ENCODE data around the gene NSG1.

The NSG1 gene

DNA sequence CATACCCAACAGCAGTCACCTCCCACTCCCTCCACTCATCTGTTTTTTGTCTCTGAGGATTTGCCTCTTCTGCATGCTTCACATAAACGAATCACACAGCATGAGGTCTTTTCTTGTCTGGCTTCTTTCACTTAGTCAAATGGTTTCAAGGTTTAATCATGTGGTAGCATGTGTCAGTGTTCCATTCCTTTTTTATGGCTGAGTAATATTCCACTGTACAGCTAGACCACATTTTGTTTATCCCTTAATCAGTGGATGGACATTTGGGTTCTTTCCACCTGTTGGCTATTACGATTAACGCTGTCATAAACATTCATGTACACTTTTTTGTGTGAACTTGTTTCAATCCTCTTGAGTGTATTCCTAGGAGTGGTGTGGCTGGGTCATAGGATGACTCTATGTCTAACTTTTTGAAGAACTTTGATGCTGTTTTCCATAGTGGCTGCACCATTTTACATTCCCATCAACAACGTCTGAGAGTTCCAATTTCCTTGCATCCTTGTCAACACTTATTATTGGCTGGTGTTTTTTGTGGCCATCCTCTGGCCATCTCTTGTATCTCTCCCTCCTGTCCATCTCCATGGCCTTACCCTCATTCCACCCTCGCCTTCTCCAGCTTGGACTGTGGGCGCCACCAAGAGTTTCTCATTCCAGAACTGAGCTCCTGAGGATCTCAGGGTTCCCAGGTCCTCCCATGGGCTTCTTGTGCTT, 12.4 kb upstream of the NSG1 start:
- DNase-seq = no peak

DNA sequence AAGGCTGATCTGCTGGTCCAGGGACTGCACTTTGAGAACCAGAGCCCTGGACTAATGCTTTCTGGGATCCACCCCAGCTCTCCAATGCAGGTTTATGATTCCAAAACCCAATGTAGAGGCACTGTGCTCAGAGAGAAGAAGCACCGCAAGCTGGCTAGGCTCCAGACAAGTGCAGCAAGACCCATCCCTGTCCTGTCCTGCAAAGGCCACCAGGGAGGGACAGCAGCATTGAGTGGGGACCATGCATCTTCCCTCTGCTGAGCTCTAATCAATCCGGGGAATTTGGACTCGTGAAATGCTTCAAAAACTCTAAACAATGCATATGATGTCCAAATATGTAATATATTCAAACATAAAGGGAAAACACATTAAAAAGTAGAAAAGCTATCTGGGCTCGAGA, 10.8 kb upstream of the NSG1 start:
- no peak for DNase-seq

DNA sequence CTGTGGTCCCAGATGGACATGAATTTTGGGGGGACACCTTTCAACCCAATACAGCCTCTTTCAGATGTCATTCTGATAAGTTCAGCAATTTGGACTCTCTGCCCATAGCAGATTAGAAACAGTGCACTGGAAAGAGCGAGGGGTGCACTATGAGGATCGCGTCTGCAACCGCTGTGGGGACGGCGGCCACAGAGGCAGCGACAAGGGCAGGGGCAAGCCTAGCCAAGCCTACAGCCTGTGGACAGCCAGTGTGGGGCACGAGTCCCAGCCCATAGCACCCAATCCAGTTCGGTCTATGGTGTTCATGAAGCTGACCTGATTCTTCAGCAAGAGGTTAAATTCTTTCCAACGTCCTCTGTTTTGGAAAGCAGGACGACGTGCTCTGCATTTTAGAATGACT, 9.7 kb upstream of the NSG1 start:
- no peak for DNase-seq

- no peak for DNase-seq
These were observed 9.0 kb upstream of the NSG1 start for GRCh38 chr4:4377732-4378460.

- no peak for DNase-seq
These were observed 7.3 kb upstream of the NSG1 start for GRCh38 chr4:4379540-4380087.

- no peak for DNase-seq
These were observed 3.8 kb upstream of the NSG1 start for GRCh38 chr4:4383085-4383484.

- no peak for DNase-seq
These were observed 2.1 kb upstream of the NSG1 start for GRCh38 chr4:4384837-4385236.

- no peak for DNase-seq
These were observed 1.1 kb upstream of the NSG1 start for GRCh38 chr4:4385729-4386295.

- DNase-seq = no peak
These were observed 586 bp upstream of the NSG1 start for GRCh38 chr4:4386296-4386735.

GRCh38 chr4:4387531-4388310, 819 bp downstream of the NSG1 start:
- no peak for DNase-seq

DNA sequence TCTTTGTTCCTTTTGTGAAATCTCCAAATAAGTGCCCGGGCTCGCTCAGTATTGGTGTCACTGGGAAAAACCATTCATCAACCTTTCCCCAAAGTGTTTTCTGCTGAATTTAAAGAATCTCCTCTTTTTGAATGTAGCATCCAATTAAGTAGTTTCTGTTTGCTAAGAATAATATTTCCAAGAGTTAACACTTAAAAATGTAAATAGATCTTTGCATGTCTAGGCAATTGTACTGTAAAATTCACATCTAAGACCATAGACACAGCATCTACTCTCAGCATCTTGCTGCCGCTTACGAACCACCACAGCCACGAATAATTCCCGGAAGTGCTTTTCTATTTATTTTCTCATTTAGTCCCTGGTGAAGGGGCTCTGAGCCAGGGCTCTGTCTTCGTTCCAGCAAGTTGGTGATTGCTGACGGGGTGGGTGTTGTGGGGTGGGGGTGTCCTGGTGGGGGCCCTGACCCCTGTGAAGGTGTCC, 1.4 kb downstream of the NSG1 start:
- DNase-seq = no peak

GRCh38 chr4:4388836-4389575, 2.1 kb downstream of the NSG1 start:
- DNase-seq = no peak

- no peak for DNase-seq
These were observed 3.1 kb downstream of the NSG1 start for GRCh38 chr4:4390046-4390445.

DNA sequence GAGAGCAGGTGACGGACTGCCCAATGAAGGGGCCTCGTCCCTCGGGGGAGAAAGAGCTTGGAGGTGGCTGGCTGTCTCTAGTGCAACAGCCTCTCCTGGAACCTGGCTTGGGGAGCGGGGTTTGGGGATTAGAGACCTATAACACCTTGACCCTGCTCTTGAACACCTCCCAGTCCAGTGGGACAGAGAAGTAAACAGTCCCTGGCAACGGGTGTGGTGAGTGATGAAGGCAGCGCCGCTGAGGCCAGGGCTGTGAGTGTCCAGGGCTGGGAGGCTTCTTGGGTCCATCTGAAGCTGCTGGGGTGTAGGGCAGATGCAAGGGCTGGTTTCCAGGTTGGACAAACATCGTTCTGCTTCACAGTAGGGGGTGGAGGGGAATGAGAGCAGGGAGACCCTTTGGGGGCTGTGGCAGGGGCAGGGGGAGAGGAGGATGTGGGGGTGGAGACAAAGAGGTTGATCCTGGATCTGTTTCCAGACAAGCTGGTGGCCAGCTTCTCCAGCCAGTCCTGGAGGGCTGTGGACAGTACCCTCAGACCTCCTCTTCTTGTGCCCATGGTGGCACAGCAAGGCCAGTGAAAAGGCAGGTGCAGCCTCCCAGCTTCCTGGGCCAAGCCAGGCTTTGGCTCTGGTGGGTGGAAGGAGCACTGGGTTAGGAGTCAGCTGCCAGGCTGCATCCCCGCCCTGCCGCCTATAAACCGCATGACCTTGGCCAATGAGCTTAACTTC, 3.8 kb downstream of the NSG1 start:
- DNase-seq = no peak

GRCh38 chr4:4391866-4392265, 5.0 kb downstream of the NSG1 start:
- no peak for DNase-seq

DNA sequence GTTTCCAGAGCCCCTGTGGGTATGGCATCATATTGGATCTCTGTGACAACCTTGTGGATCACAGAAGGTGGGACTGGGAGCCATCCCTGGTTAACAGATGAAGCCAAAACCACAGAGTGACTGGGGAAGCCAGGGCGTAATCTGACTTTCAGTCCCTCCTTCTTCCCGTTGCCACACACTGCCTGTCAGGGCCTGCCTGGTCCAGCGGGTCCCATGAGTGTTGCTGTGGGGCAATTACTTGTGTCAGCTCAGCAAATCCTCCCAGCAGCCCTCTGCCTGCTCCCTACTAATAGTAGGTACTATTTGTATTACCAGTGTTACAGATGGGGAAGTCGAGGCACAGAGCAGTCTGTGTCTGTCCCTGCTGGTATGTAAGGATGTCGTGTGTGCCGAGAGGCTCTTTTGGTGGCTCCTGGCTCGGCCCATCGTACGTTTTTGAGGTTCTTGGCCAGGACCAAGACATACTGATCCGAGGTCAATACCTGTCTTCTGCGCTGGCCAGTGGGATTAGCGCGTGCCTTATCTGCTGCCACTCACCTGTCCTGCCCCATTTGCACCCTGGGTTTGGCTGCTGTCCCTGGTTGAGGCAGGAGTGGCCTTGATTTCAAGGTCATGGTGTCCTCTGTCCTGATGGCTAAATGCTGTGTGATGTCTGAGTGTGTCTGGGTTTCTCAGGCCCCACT, 5.7 kb downstream of the NSG1 start:
- DNase-seq = no peak

DNA sequence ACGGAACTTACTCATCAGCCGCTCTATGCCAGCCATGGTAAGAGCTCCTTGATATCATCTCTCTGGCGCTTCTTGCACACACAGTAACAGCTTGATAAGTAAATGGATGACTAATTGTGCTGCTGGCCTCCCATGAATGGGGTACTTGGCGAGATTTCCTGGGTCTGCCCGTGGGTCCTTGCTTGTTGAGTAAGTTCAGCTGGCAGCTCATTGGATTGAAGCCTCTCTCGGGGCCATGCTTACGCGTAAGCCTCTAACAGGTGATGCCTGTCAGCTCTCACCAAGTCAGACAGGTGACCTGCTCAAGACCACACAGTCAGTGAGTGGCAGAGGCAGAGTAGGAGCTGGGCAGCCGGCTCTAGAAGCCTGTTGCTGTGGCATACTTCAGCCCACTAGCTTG, 7.7 kb downstream of the NSG1 start:
- no peak for DNase-seq

GRCh38 chr4:4395371-4395770, 8.5 kb downstream of the NSG1 start:
- DNase-seq = no peak

DNA sequence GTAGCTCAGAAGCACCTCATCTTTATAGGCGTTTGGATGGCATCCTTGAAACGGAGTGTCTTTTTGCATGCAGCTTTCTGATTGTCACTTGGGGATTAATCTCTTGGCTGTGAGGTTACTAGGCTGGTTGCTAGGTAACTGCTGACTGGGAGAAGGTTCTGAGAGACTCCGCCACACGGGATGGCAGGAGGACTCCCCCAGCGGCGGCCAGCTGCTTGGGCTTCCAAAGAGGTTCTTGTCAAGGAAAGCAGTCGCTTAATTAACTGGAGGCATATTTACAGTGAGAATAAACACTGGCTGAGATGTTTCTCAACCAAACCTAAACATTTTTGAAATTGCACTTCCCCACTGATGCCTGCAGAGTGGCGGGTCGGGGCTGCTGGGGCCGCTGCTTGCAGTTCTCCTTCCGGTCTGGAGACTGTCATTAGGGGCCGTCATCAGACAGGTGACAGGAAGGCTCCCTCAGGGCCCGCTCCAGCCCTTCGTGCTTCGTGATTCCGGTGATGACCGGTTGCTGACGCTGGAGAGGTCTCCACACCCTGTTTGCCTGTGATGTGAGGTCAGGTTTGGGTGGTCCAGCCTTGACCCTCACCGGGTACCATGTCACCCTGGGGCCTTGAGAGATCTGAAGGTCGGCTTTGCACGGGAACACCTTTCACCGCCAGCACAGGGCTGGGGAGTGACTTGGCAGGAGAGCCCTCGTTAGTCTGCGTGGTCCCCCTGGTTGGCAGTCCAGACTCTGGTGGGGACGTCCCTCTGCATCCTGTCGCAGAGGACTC, 9.1 kb downstream of the NSG1 start:
- DNase-seq = no peak
